HepG2 (cell line): ENCODE measurements around the gene PMAIP1. TPM values are rescaled to one million over a fixed set of nuclear protein-coding genes. Genes with fewer than 3 reads are reported as not detected.

Experiments used
- AHR ChIP-seq: IDR thresholded peaks from 2 replicates; pipeline ENCODE4 v1.6.1; 2018; ENCODE audit warnings: missing genetic modification reagents, missing compliant biosample characterization
- ARHGAP35 ChIP-seq: sonication (generic); formaldehyde crosslinking; IDR thresholded peaks from 2 replicates; pipeline ENCODE4 v1.9.0; 2022; ENCODE audit warnings: mild to moderate bottlenecking, inconsistent platforms, moderate library complexity, missing genetic modification reagents, borderline replicate concordance
- DMAP1 ChIP-seq: IDR thresholded peaks from 2 replicates; pipeline ENCODE4 v1.6.1; 2016
- DR1 ChIP-seq: sonication (generic); formaldehyde crosslinking; IDR thresholded peaks from 2 replicates; pipeline ENCODE4 v1.8.0; 2021; ENCODE audit warnings: mild to moderate bottlenecking, missing genetic modification reagents, inconsistent platforms
- DRAP1 ChIP-seq: IDR thresholded peaks from 2 replicates; pipeline ENCODE4 v1.6.1; 2016; ENCODE audit warnings: missing genetic modification reagents, missing compliant biosample characterization
- E2F1 ChIP-seq: sonication (generic); formaldehyde crosslinking; IDR thresholded peaks from 2 replicates; pipeline ENCODE4 v1.5.0; 2020; ENCODE audit warnings: missing genetic modification reagents
- FOXP1 ChIP-seq, 2 experiments: fragments of 450-650 bp in 1 of 2; IDR thresholded peaks; 2 replicates each; pipeline ENCODE4 v1.6.1; 2017 to 2018; ENCODE audit warnings: antibody characterized with exemption in 1 of 2
- HDAC1 ChIP-seq: sonication (generic); formaldehyde crosslinking; IDR thresholded peaks from 2 replicates; pipeline ENCODE4 v1.5.1; 2020; ENCODE audit warnings: mild to moderate bottlenecking, missing genetic modification reagents
- IKZF4 ChIP-seq: sonication (generic); formaldehyde crosslinking; IDR thresholded peaks from 2 replicates; pipeline ENCODE4 v1.5.1; 2020; ENCODE audit warnings: borderline replicate concordance, mild to moderate bottlenecking, low read depth, missing genetic modification reagents; ENCODE audit errors: not compliant biosample characterization
- KDM2A ChIP-seq: sonication (generic); formaldehyde crosslinking; IDR thresholded peaks from 2 replicates; pipeline ENCODE4 v1.4.0; 2020; ENCODE audit warnings: low read depth, missing genetic modification reagents, borderline replicate concordance
- KDM5B ChIP-seq: sonication (generic); formaldehyde crosslinking; IDR thresholded peaks from 2 replicates; pipeline ENCODE4 v1.4.0; 2020; ENCODE audit warnings: missing genetic modification reagents, mild to moderate bottlenecking, borderline replicate concordance
- MXD4 ChIP-seq: IDR thresholded peaks from 2 replicates; pipeline ENCODE4 v1.6.1; 2016; ENCODE audit warnings: mild to moderate bottlenecking, missing biosample characterization, missing genetic modification reagents
- POLR2A ChIP-seq, 2 experiments: IDR thresholded peaks; 2 replicates each; pipeline ENCODE4 v1.6.1; 2011; ENCODE audit warnings: low read depth in 2 of 2, low read length in 2 of 2, mild to moderate bottlenecking in 1 of 2, moderate library complexity in 1 of 2; ENCODE audit not compliant: insufficient read depth in 1 of 2
- POLR2AphosphoS5 ChIP-seq: IDR thresholded peaks from 2 replicates; pipeline ENCODE4 v1.6.1; 2012; ENCODE audit warnings: low read depth, low read length
- RBFOX2 ChIP-seq: fragments of 200-400 bp; formaldehyde crosslinking; IDR thresholded peaks from 2 replicates; pipeline ENCODE4 v1.6.1; 2017; ENCODE audit warnings: low read depth, mild to moderate bottlenecking, low read length
- SAP130 ChIP-seq: IDR thresholded peaks from 2 replicates; pipeline ENCODE4 v1.6.1; 2016; ENCODE audit warnings: low read depth
- TCF12 ChIP-seq, 2 experiments: fragments of 450-650 bp in 1 of 2; sonication (generic) in 1 of 2; formaldehyde crosslinking in 1 of 2; IDR thresholded peaks; 2 replicates each; pipeline versions ENCODE4 v1.6.1 to v1.8.0; 2017 to 2022; ENCODE audit warnings: antibody characterized with exemption in 1 of 2, mild to moderate bottlenecking in 1 of 2, missing genetic modification reagents in 1 of 2, moderate library complexity in 1 of 2
- TFDP2 ChIP-seq: sonication (generic); formaldehyde crosslinking; IDR thresholded peaks from 2 replicates; pipeline ENCODE4 v1.4.0; 2020; ENCODE audit warnings: missing genetic modification reagents
- UBTF ChIP-seq: sonication (generic); formaldehyde crosslinking; IDR thresholded peaks from 2 replicates; pipeline ENCODE4 v1.4.0; 2020; ENCODE audit warnings: mild to moderate bottlenecking, missing genetic modification reagents
- ZC3H13 ChIP-seq: sonication (generic); formaldehyde crosslinking; IDR thresholded peaks from 2 replicates; pipeline ENCODE4 v1.8.1; 2023; ENCODE audit warnings: mild to moderate bottlenecking, missing genetic modification reagents, moderate library complexity
- ZNF263 ChIP-seq: sonication (generic); formaldehyde crosslinking; IDR thresholded peaks from 2 replicates; pipeline ENCODE4 v1.4.0; 2020; ENCODE audit warnings: missing genetic modification reagents
- ZNF746 ChIP-seq: sonication (generic); formaldehyde crosslinking; IDR thresholded peaks from 2 replicates; pipeline ENCODE4 v1.8.0; 2022; ENCODE audit warnings: mild to moderate bottlenecking, missing genetic modification reagents
- ZNF792 ChIP-seq: IDR thresholded peaks from 2 replicates; pipeline ENCODE4 v1.6.1; 2016
- ZSCAN21 ChIP-seq: sonication (generic); formaldehyde crosslinking; IDR thresholded peaks from 2 replicates; pipeline ENCODE4 v1.8.0; 2022; ENCODE audit warnings: mild to moderate bottlenecking, missing genetic modification reagents, moderate library complexity, borderline replicate concordance
- ZSCAN25 ChIP-seq: sonication (generic); formaldehyde crosslinking; IDR thresholded peaks from 2 replicates; pipeline ENCODE4 v1.8.0; 2022; ENCODE audit warnings: mild to moderate bottlenecking, missing genetic modification reagents
- polyA plus RNA-seq, 8 experiments: library from polyadenylated mRNA; depleted of rRNA in 3 of 8; stranded (reverse) in 7 of 8; unstranded in 1 of 8; fragments of >200 nt; fragmentation: Illumina TruSeq in 4 of 8; extraction: Trizol in 4 of 8; gene quantifications; 2 replicates each; pipeline versions ENCODE4 v1.2.1 to v1.2.3, GENCODE V29; 2011 to 2016; ENCODE audit warnings: low read depth in 4 of 8, missing spikeins in 1 of 8, mixed read lengths in 1 of 8; ENCODE audit not compliant: insufficient read depth in 1 of 8
- total RNA-seq, 5 experiments: library from RNA; depleted of rRNA; stranded (reverse); fragments of >200 nt; fragmentation: Illumina TruSeq; extraction: Trizol; gene quantifications; 2 replicates each; pipeline ENCODE4 v1.2.3, GENCODE V29; 2016; ENCODE audit warnings: low read depth in 1 of 5

The PMAIP1 gene
- total and polyA plus RNA-seq, 2 of the 13 experiments (the other 11 are each of a cell fraction or from before 2014, with no cell fraction given) = 1.5 to 1.7 TPM

- TF ChIP-seq HDAC1 = peak; percentile 19; the same call in 1 of the 2 replicates
- TF ChIP-seq ARHGAP35 (CRISPR knock-in tag) = 0 out of 2 replicates have a peak, but pooled peaks have one; percentile 31
- TF ChIP-seq FOXP1 (IDR thresholded peaks at IDR 0.05) = no peak
- no peak for TF ChIP-seq FOXP1 (CRISPR knock-in tag; IDR thresholded peaks at IDR 0.05)
- peak; percentile 46; the same call in 1 of the 2 replicates for TF ChIP-seq KDM2A (CRISPR knock-in tag)
- peak; percentile 85 for TF ChIP-seq DRAP1 (CRISPR knock-in tag)
- 0 out of 2 replicates have a peak, but pooled peaks have one; percentile 34 for TF ChIP-seq ZC3H13 (CRISPR knock-in tag)
- TF ChIP-seq TCF12 (IDR thresholded peaks at IDR 0.05) = no peak
- TF ChIP-seq TCF12 (CRISPR knock-in tag; IDR thresholded peaks at IDR 0.05) = no peak
- TF ChIP-seq IKZF4 (CRISPR knock-in tag) = no peak
- peak; percentile 80 to 83 for TF ChIP-seq POLR2A (IDR thresholded peaks at IDR 0.05; ENCODE audit: insufficient read depth in 1 of 2, low read depth in 2 of 2, low read length in 2 of 2)
- 0 out of 2 replicates have a peak, but pooled peaks have one; percentile 39 for TF ChIP-seq ZNF746 (CRISPR knock-in tag)
- TF ChIP-seq ZSCAN25 (CRISPR knock-in tag) = no peak
- TF ChIP-seq TFDP2 (CRISPR knock-in tag) = peak; percentile 28; the same call in 1 of the 2 replicates
- TF ChIP-seq AHR = 0 out of 2 replicates have a peak, but pooled peaks have one; percentile 35
- peak; percentile 65 for TF ChIP-seq POLR2AphosphoS5
- 0 out of 2 replicates have a peak, but pooled peaks have one; percentile 24 for TF ChIP-seq DMAP1 (CRISPR knock-in tag)
- peak; percentile 53; the same call in 1 of the 2 replicates for TF ChIP-seq UBTF (CRISPR knock-in tag)
- no peak for TF ChIP-seq MXD4 (CRISPR knock-in tag)
- 0 out of 2 replicates have a peak, but pooled peaks have one; percentile 26 for TF ChIP-seq ZNF792 (CRISPR knock-in tag)
- TF ChIP-seq KDM5B (CRISPR knock-in tag) = peak; percentile 21; the same call in 1 of the 2 replicates
- peak; percentile 41; the same call in 1 of the 2 replicates for TF ChIP-seq DR1 (CRISPR knock-in tag)
- 0 out of 2 replicates have a peak, but pooled peaks have one; percentile 9 for TF ChIP-seq ZSCAN21 (CRISPR knock-in tag)
- TF ChIP-seq RBFOX2 = peak; percentile 69
- TF ChIP-seq SAP130 (CRISPR knock-in tag) = peak; percentile 58
- 0 out of 2 replicates have a peak, but pooled peaks have one; percentile 45 for TF ChIP-seq E2F1 (CRISPR knock-in tag)
- peak; percentile 47; the same call in 1 of the 2 replicates for TF ChIP-seq ZNF263 (CRISPR knock-in tag)
Measured at GRCh38 chr18:59899298-59900221, at the start of gene PMAIP1 (continued).
